ENCODE measurements around the gene OTX2.

DNA sequence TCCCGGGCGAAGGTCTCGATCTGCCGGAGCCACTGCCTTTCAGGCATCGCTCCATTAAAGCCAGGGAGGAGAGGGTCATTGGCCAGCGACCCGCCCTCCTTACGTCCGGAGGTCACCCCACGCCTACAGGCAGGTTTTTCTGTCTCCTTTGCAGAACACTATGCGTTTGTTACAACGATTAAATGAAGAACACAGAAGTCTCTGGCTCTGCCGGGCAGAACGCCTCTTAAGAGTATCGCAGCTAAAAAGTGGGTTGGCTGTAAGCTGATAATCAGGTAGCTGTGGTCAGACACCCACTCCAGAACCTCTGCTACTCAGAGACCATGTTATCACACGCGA, 15.0 kb downstream of the OTX2 start:
- no peak for TF ChIP-seq EP300 (IDR thresholded peaks at IDR 0.05; ENCODE audit: borderline replicate concordance)
- TF ChIP-seq, protein P1, sequence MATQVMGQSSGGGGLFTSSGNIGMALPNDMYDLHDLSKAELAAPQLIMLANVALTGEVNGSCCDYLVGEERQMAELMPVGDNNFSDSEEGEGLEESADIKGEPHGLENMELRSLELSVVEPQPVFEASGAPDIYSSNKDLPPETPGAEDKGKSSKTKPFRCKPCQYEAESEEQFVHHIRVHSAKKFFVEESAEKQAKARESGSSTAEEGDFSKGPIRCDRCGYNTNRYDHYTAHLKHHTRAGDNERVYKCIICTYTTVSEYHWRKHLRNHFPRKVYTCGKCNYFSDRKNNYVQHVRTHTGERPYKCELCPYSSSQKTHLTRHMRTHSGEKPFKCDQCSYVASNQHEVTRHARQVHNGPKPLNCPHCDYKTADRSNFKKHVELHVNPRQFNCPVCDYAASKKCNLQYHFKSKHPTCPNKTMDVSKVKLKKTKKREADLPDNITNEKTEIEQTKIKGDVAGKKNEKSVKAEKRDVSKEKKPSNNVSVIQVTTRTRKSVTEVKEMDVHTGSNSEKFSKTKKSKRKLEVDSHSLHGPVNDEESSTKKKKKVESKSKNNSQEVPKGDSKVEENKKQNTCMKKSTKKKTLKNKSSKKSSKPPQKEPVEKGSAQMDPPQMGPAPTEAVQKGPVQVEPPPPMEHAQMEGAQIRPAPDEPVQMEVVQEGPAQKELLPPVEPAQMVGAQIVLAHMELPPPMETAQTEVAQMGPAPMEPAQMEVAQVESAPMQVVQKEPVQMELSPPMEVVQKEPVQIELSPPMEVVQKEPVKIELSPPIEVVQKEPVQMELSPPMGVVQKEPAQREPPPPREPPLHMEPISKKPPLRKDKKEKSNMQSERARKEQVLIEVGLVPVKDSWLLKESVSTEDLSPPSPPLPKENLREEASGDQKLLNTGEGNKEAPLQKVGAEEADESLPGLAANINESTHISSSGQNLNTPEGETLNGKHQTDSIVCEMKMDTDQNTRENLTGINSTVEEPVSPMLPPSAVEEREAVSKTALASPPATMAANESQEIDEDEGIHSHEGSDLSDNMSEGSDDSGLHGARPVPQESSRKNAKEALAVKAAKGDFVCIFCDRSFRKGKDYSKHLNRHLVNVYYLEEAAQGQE (IDR thresholded peaks at IDR 0.05; ENCODE audit: low read depth): no peak
- TF ChIP-seq, protein P2, sequence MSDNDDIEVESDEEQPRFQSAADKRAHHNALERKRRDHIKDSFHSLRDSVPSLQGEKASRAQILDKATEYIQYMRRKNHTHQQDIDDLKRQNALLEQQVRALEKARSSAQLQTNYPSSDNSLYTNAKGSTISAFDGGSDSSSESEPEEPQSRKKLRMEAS (IDR thresholded peaks at IDR 0.05): no peak
- TF ChIP-seq TEAD4 (IDR thresholded peaks at IDR 0.05): no peak
- TF ChIP-seq NFIC (IDR thresholded peaks at IDR 0.05): no peak
- TF ChIP-seq EGR1 (IDR thresholded peaks at IDR 0.05): no peak
- no peak for TF ChIP-seq CEBPB (IDR thresholded peaks at IDR 0.05)
- TF ChIP-seq RAD21 (IDR thresholded peaks at IDR 0.05; ENCODE audit: low read depth): no peak
- no peak for TF ChIP-seq FOXM1 (IDR thresholded peaks at IDR 0.05; ENCODE audit: borderline replicate concordance, low read depth)
- no peak for TF ChIP-seq CREB1 (IDR thresholded peaks at IDR 0.05; ENCODE audit: low read depth)
- no peak for TF ChIP-seq TCF12 (IDR thresholded peaks at IDR 0.05; ENCODE audit: low read depth)
- TF ChIP-seq YY1 (IDR thresholded peaks at IDR 0.05; ENCODE audit: low read depth): no peak
